LHCN-M2 (cell line): ENCODE results near the gene CFAP299. TPM values are rescaled to one million over a fixed set of nuclear protein-coding genes. Genes with fewer than 3 reads are reported as not detected.

Experiments used
- total RNA-seq: library from RNA; depleted of rRNA; stranded (reverse); fragments of >200 nt; gene quantifications from 2 replicates; pipeline ENCODE4 v1.2.3, GENCODE V29; 2014; rRNA removed

Gene CFAP299
- total RNA-seq, 1 experiment from 2014 or later: 1.3 TPM

Other genes starting within 250 kb of the CFAP299 start
- gene PRDM8, start 138.2 kb upstream of the CFAP299 start, total RNA-seq: 74.3 and 86.8 TPM in 2 replicates
- gene FGF5, start 69.1 kb upstream of the CFAP299 start, total RNA-seq: 7.9 and 9.0 TPM in 2 replicates